Calu3 (cell line): ENCODE results near the gene HDDC2. TPM values are rescaled to one million over a fixed set of nuclear protein-coding genes. Genes with fewer than 3 reads are reported as not detected.

Experiments used
- BruUV-seq: library from RNA; stranded (reverse); fragments of 400-500 nt; replicated peaks from 2 replicates; lab custom pipeline; 2021; lab: Mats Ljungman, UMichigan
- CTCF ChIA-PET: fragments of 300-600 bp; sonication (Branson Sonifier 250); formaldehyde crosslinking; loops from one replicate; lab custom pipeline; 2022; ENCODE audit warnings: antibody characterized with exemption; lab: Charles Lee
- DNase-seq: peaks from one replicate; pipeline ENCODE4 v3.0.0; 2022
- H3K27ac Mint-ChIP-seq: one replicate; pipeline ENCODE4 v1.8.0; 2022; ENCODE audit warnings: mixed read lengths; ENCODE audit not compliant: unreplicated experiment
- H3K27me3 Mint-ChIP-seq: one replicate; pipeline ENCODE4 v1.8.0; 2022; ENCODE audit warnings: mixed read lengths; ENCODE audit not compliant: unreplicated experiment
- H3K36me3 Mint-ChIP-seq: one replicate; pipeline ENCODE4 v1.8.0; 2022; ENCODE audit warnings: mild to moderate bottlenecking, moderate library complexity, mixed read lengths; ENCODE audit not compliant: insufficient read depth, unreplicated experiment
- H3K4me1 Mint-ChIP-seq: one replicate; pipeline ENCODE4 v1.8.0; 2022; ENCODE audit warnings: mild to moderate bottlenecking, low read depth, mixed read lengths; ENCODE audit not compliant: unreplicated experiment
- H3K4me3 Mint-ChIP-seq: one replicate; pipeline ENCODE4 v1.8.0; 2022; ENCODE audit warnings: mild to moderate bottlenecking, low read depth, moderate library complexity, mixed read lengths; ENCODE audit not compliant: unreplicated experiment
- H3K9me3 Mint-ChIP-seq: one replicate; pipeline ENCODE4 v1.8.0; 2022; ENCODE audit warnings: low read depth, mixed read lengths; ENCODE audit not compliant: unreplicated experiment
- CTCF ChIP-seq: fragments of 200-600 bp; IDR thresholded peaks from one replicate; pipeline ENCODE4 v1.8.0; 2022; ENCODE audit warnings: antibody characterized with exemption; ENCODE audit not compliant: unreplicated experiment
- intact Hi-C: fragments of 100-400 bp; cut with micrococcal nuclease; formaldehyde crosslinking; loops from one replicate; pipeline ENCODE4 v1.10.0; 2022; ENCODE audit not compliant: unreplicated experiment
- total RNA-seq: library from RNA; stranded (reverse); gene quantifications from 2 replicates; pipeline ENCODE4 v1.2.3, GENCODE V29; 2022

The HDDC2 gene
- total RNA-seq, 1 experiment from 2014 or later: 24.2 TPM

- peaks cover 5% of the 10 kb centered on the region for H3K36me3 Mint-ChIP-seq
Observed at GRCh38 chr6:125294925-125295324, 6.8 kb downstream of the HDDC2 start.

GRCh38 chr6:125294036-125294435 is 7.7 kb downstream of the HDDC2 start:
- Mint-ChIP-seq H3K27ac (no peak overlapping the region), H3K36me3 (peaks cover 5% of the 10 kb centered on the region), H3K27me3 (no peaks in the 10 kb centered on the region), H3K4me1 (no peaks in the 10 kb centered on the region), H3K9me3 (no peaks in the 10 kb centered on the region), H3K4me3 (no peak overlapping the region)
- intact Hi-C loops: no loop called here
- CTCF ChIA-PET: no interaction called here
- TF ChIP-seq CTCF: no peak
- BruUV-seq: no TSS peak
- no peak for DNase-seq

More at GRCh38 chr6:125294925-125295324, 6.8 kb downstream of the HDDC2 start:
- TF ChIP-seq CTCF: no peak
- H3K4me3 Mint-ChIP-seq: no peak overlapping the region
- no TSS peak for BruUV-seq
- H3K27me3 Mint-ChIP-seq: no peaks in the 10 kb centered on the region
- H3K4me1 Mint-ChIP-seq: peaks cover 6% of the 10 kb centered on the region
- no peak overlapping the region for H3K27ac Mint-ChIP-seq
- DNase-seq: no peak
- CTCF ChIA-PET: no interaction called here
- intact Hi-C loops: no loop called here
- H3K9me3 Mint-ChIP-seq: no peaks in the 10 kb centered on the region

- peaks cover 5% of the 10 kb centered on the region for H3K36me3 Mint-ChIP-seq
- H3K4me3 Mint-ChIP-seq: no peak overlapping the region
- BruUV-seq: no TSS peak
- H3K4me1 Mint-ChIP-seq: no peaks in the 10 kb centered on the region
- no peaks in the 10 kb centered on the region for H3K27me3 Mint-ChIP-seq
- no peaks in the 10 kb centered on the region for H3K9me3 Mint-ChIP-seq
- CTCF ChIA-PET: no interaction called here
- intact Hi-C loops: no loop called here
- H3K27ac Mint-ChIP-seq: no peak overlapping the region
- DNase-seq: no peak
- no peak for TF ChIP-seq CTCF
Observed at GRCh38 chr6:125293587-125293986, 8.2 kb downstream of the HDDC2 start.

GRCh38 chr6:125287718-125288117 is 14.0 kb downstream of the HDDC2 start:
- no peaks in the 10 kb centered on the region for H3K36me3 Mint-ChIP-seq

More at GRCh38 chr6:125287718-125288117, 14.0 kb downstream of the HDDC2 start:
- intact Hi-C loops: no loop called here
- no peak for TF ChIP-seq CTCF
- no peaks in the 10 kb centered on the region for H3K4me1 Mint-ChIP-seq
- no TSS peak for BruUV-seq
- no peak for DNase-seq
- no peak overlapping the region for H3K4me3 Mint-ChIP-seq
- peaks cover 5% of the 10 kb centered on the region for H3K9me3 Mint-ChIP-seq
- no peaks in the 10 kb centered on the region for H3K27me3 Mint-ChIP-seq
- CTCF ChIA-PET: no interaction called here
- H3K27ac Mint-ChIP-seq: no peak overlapping the region
